AML-193 (cell line): Measurements from ENCODE around the gene ERCC1.
"Not testable (repeated sequence)": the region's sequence is repeated elsewhere in the genome, so short reads cannot be mapped to it uniquely, and the experiment has no call there.

Source experiments
- DNase-seq, 2 experiments: peaks; one replicate each; lab custom pipeline; 2025; lab: John Stamatoyannopoulos, UW

Gene ERCC1

GRCh38 chr19:45429896-45430295, 6.2 kb upstream of the ERCC1 start:
- not testable (repeated sequence) for DNase-seq

GRCh38 chr19:45428384-45429231, 4.9 kb upstream of the ERCC1 start:
- DNase-seq = no peak

- peak; percentile 70 to 77 for DNase-seq
These were observed 708 bp upstream of the ERCC1 start for GRCh38 chr19:45424191-45425058.

GRCh38 chr19:45423033-45423588, 606 bp downstream of the ERCC1 start:
- no peak for DNase-seq

- no peak for DNase-seq
These were observed 1.7 kb downstream of the ERCC1 start for GRCh38 chr19:45421947-45422498.

GRCh38 chr19:45420871-45421270, 2.8 kb downstream of the ERCC1 start:
- no peak for DNase-seq

GRCh38 chr19:45420356-45420755, 3.4 kb downstream of the ERCC1 start:
- no peak for DNase-seq

- DNase-seq = no peak
These were observed 3.8 kb downstream of the ERCC1 start for GRCh38 chr19:45419895-45420294.

- peak; percentile 31 to 36 for DNase-seq
These were observed 4.3 kb downstream of the ERCC1 start for GRCh38 chr19:45419396-45419795.

- peak in 1 of 2 experiments; percentile 8 for DNase-seq
These were observed 4.9 kb downstream of the ERCC1 start for GRCh38 chr19:45418802-45419201.

GRCh38 chr19:45417151-45417550, 6.6 kb downstream of the ERCC1 start:
- no peak for DNase-seq

GRCh38 chr19:45414468-45414867, 9.2 kb downstream of the ERCC1 start:
- DNase-seq = no peak

- DNase-seq = no peak
These were observed 10.2 kb downstream of the ERCC1 start for GRCh38 chr19:45413497-45413896.

- not testable (repeated sequence) for DNase-seq
These were observed 13.4 kb downstream of the ERCC1 start for GRCh38 chr19:45410330-45410729.

GRCh38 chr19:45409557-45409920, 14.2 kb downstream of the ERCC1 start:
- peak in 1 of 2 experiments; percentile 19 for DNase-seq

- no peak for DNase-seq
These were observed 14.7 kb downstream of the ERCC1 start for GRCh38 chr19:45408830-45409556.

- DNase-seq = no peak
These were observed 15.6 kb downstream of the ERCC1 start for GRCh38 chr19:45408121-45408520.

GRCh38 chr19:45407585-45407984, 16.1 kb downstream of the ERCC1 start:
- not testable (repeated sequence) for DNase-seq

GRCh38 chr19:45407091-45407375, 16.7 kb downstream of the ERCC1 start:
- no peak for DNase-seq

GRCh38 chr19:45406226-45407090, 17.3 kb downstream of the ERCC1 start, which contains the start of gene POLR1G:
Gene POLR1G, plus strand, starts transcription at chr19:45406644. Its CDS starts 53 bp downstream, at chr19:45406697.
- DNase-seq = peak; percentile 84
